ENCODE data around the gene SEZ6L2. TPM values are rescaled to one million over a fixed set of nuclear protein-coding genes. Genes with fewer than 3 reads are reported as not detected.
"Not testable (repeated sequence)": the region's sequence is repeated elsewhere in the genome, so short reads cannot be mapped to it uniquely, and the experiment has no call there.

The SEZ6L2 gene
- total and polyA plus RNA-seq, 2 of the 8 experiments (the other 6 are each of a cell fraction or from before 2014, with no cell fraction given): 43.5 to 47.7 TPM

DNA sequence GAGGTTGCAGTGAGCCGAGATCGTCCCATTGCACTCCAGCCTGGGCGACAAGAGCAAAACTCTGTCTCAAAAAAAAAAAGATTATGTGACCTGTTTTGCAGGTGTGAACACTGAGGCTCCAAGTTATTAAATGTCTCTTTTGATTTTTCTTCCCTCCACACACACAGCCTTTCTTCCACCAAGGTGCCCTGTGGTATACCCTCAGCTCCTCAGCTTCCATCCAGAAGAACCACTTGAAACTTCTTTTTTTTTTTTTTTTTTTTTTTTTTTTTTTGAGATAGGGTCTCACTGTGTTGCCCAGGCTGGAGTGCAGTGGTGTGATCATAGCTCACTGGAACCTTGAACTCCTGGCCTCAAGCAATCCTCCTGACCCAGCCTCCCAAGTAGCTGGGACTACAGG, 10.0 kb downstream of the SEZ6L2 start:
- not testable (repeated sequence) for H2BK5ac ChIP-seq (ENCODE audit: low read depth, low read length); H3K4ac ChIP-seq (replicated peaks; ENCODE audit: insufficient read length, low read depth, low read length); H4K5ac ChIP-seq (ENCODE audit: insufficient read length, low read depth, low read length); H3K18ac ChIP-seq (ENCODE audit: extremely low read depth, low read length); H3K4me1 ChIP-seq (replicated peaks in 1 of 4; ENCODE audit: control insufficient read depth in 3 of 4, insufficient read depth in 4 of 4, low read length in 3 of 4); FAIRE-seq; H3K9me3 ChIP-seq (ENCODE audit: insufficient read depth in 2 of 2, low read depth in 1 of 2, low read length in 1 of 2); H3K4me3 ChIP-seq (ENCODE audit: extremely low read depth in 1 of 4, insufficient read depth in 2 of 4, low read depth in 3 of 4, low read length in 4 of 4); H3K23ac ChIP-seq (ENCODE audit: insufficient read length); H4K8ac ChIP-seq (ENCODE audit: extremely low read depth, insufficient read depth, low read length); H4K20me1 ChIP-seq (replicated peaks in 1 of 2; ENCODE audit: control insufficient read depth in 1 of 2, insufficient read depth in 2 of 2, low read length in 2 of 2); H3K36me3 ChIP-seq (ENCODE audit: control insufficient read depth in 2 of 4, insufficient read depth in 4 of 4, low read length in 3 of 4); H2AFZ ChIP-seq (ENCODE audit: low read length); H3K27ac ChIP-seq (ENCODE audit: low read depth, low read length); DNase-seq (ENCODE audit: low read depth in 1 of 2, low spot score in 2 of 2); H3K79me2 ChIP-seq (ENCODE audit: control insufficient read depth in 1 of 2, insufficient read depth in 2 of 2, low read length in 2 of 2); H3K9ac ChIP-seq (replicated peaks in 1 of 4; ENCODE audit: extremely low read depth in 1 of 4, low read depth in 3 of 4, low read length in 3 of 4); H3K79me1 ChIP-seq (ENCODE audit: low read depth, low read length); H2BK15ac ChIP-seq (ENCODE audit: low read length); H2BK120ac ChIP-seq (replicated peaks; ENCODE audit: low read depth, low read length); H4K91ac ChIP-seq (replicated peaks; ENCODE audit: insufficient read length, low read length); H3K56ac ChIP-seq (replicated peaks; ENCODE audit: insufficient read length, low read depth, low read length); H2BK12ac ChIP-seq (ENCODE audit: low read depth, low read length); H3K4me2 ChIP-seq (ENCODE audit: insufficient read depth in 1 of 2, low read depth in 2 of 2, low read length in 2 of 2); H3K27me3 ChIP-seq (replicated peaks in 1 of 4; ENCODE audit: control insufficient read depth in 3 of 4, extremely low read depth in 1 of 4, insufficient read depth in 3 of 4, low read length in 3 of 4); H3K23me2 ChIP-seq (ENCODE audit: low read depth, low read length); H2AK5ac ChIP-seq (ENCODE audit: low read depth, low read length); H3K14ac ChIP-seq (ENCODE audit: insufficient read length); H2BK20ac ChIP-seq (ENCODE audit: low read length)
- WGBS, 2 experiments (ENCODE audit: extremely low coverage in 1 of 2, insufficient coverage in 1 of 2, insufficient read length in 1 of 2, insufficient replicate concordance in 2 of 2, low coverage in 1 of 2, low lambda C conversion rate in 2 of 2, missing lambda C conversion rate in 1 of 2): 96% methylated on average over 3 of the region's 3 CpGs; no CpG with 5 or more reads in 1 of the 2 experiments
- ChIA-PET CTCF (ENCODE audit: partially characterized antibody) (interaction anchor here (1.4 to 1.6 kb wide), 3 partner anchors 10 to 115 kb away, joined by 3 to 5 read pairs (median 4); partner anchors contain the start of genes ASPHD1 and SEZ6L2), POLR2A (ENCODE audit: partially characterized antibody) (interaction anchor here (1.0 to 1.2 kb wide), 2 partner anchors 12 to 140 kb away, joined by 3 to 6 read pairs; no protein-coding TSS in a partner anchor)
